ENCODE data around the gene SLC39A11. TPM values are rescaled to one million over a fixed set of nuclear protein-coding genes. Genes with fewer than 3 reads are reported as not detected.

Gene SLC39A11
- polyA plus RNA-seq, 1 donor from 2014 or later, result 8.0 TPM

- Histone ChIP-seq H3K9me2 (ENCODE audit: insufficient read depth, low read length) (no peaks in the 10 kb centered on the region), H3K9ac (ENCODE audit: low read length) (no peak overlapping the region), H3K79me2 (replicated peaks; ENCODE audit: insufficient read depth, low read length) (no peaks in the 10 kb centered on the region), H3K27ac (ENCODE audit: low read length) (no peak overlapping the region), H3K27me3 (ENCODE audit: insufficient read depth, low read depth, low read length) (no peaks in the 10 kb centered on the region), H3K4me2 (ENCODE audit: low read length) (no peak overlapping the region), H3K4me3 (ENCODE audit: low read length) (no peak overlapping the region), H4K20me1 (ENCODE audit: insufficient read depth) (no peaks in the 10 kb centered on the region), H2AFZ (ENCODE audit: low read depth, low read length) (no peak overlapping the region), H3K9me3 (ENCODE audit: low read length) (no peaks in the 10 kb centered on the region), H3K36me3 (ENCODE audit: insufficient read depth, low read length) (no peaks in the 10 kb centered on the region), H3F3A (ENCODE audit: insufficient read depth, low read length, poor library complexity, severe bottlenecking) (no peaks in the 10 kb centered on the region)
- no peak for TF ChIP-seq MXI1 (conservative IDR thresholded peaks at IDR 0.05; ENCODE audit: poor library complexity, severe bottlenecking)
- TF ChIP-seq EP300 (conservative IDR thresholded peaks at IDR 0.05; ENCODE audit: poor library complexity, severe bottlenecking), result no peak
- TF ChIP-seq SMC3 (conservative IDR thresholded peaks at IDR 0.05; ENCODE audit: poor library complexity), result no peak
- no peak for TF ChIP-seq CTCF (IDR thresholded peaks at IDR 0.05; ENCODE audit: poor library complexity, severe bottlenecking)
- no peak for TF ChIP-seq REST (IDR thresholded peaks at IDR 0.05; ENCODE audit: borderline replicate concordance)
- no peak for TF ChIP-seq EZH2 (IDR thresholded peaks at IDR 0.05; ENCODE audit: borderline replicate concordance, insufficient read depth, low read length, poor library complexity, severe bottlenecking)
- no peak for TF ChIP-seq TAF1 (IDR thresholded peaks at IDR 0.05; ENCODE audit: low read depth)
- TF ChIP-seq RAD21 (conservative IDR thresholded peaks at IDR 0.05), result no peak
- TF ChIP-seq POLR2AphosphoS5 (IDR thresholded peaks at IDR 0.05), result no peak
These were observed 260.2 kb downstream of the SLC39A11 start for GRCh38 chr17:72832306-72832705.

GRCh38 chr17:72829883-72830282, 262.6 kb downstream of the SLC39A11 start:
- Histone ChIP-seq H4K20me1 (ENCODE audit: insufficient read depth) (no peaks in the 10 kb centered on the region), H3K4me3 (ENCODE audit: low read length) (no peak overlapping the region), H3K9me3 (ENCODE audit: low read length) (peaks cover 7% of the 10 kb centered on the region), H3K9me2 (ENCODE audit: insufficient read depth, low read length) (no peaks in the 10 kb centered on the region), H3K27ac (ENCODE audit: low read length) (no peak overlapping the region), H3K9ac (ENCODE audit: low read length) (no peak overlapping the region), H2AFZ (ENCODE audit: low read depth, low read length) (no peak overlapping the region), H3F3A (ENCODE audit: insufficient read depth, low read length, poor library complexity, severe bottlenecking) (no peaks in the 10 kb centered on the region), H3K4me2 (ENCODE audit: low read length) (no peak overlapping the region), H3K27me3 (ENCODE audit: insufficient read depth, low read depth, low read length) (no peaks in the 10 kb centered on the region), H3K36me3 (ENCODE audit: insufficient read depth, low read length) (no peaks in the 10 kb centered on the region), H3K79me2 (replicated peaks; ENCODE audit: insufficient read depth, low read length) (no peaks in the 10 kb centered on the region)
- TF ChIP-seq CTCF (IDR thresholded peaks at IDR 0.05; ENCODE audit: poor library complexity, severe bottlenecking), result peak; percentile 23
- no peak for TF ChIP-seq EZH2 (IDR thresholded peaks at IDR 0.05; ENCODE audit: borderline replicate concordance, insufficient read depth, low read length, poor library complexity, severe bottlenecking)
